ENCODE measurements around the gene MVB12B.
"Not testable (repeated sequence)": the region's sequence is repeated elsewhere in the genome, so short reads cannot be mapped to it uniquely, and the experiment has no call there.

MVB12B gene

GRCh38 chr9:126474206-126474765 lies 147.7 kb downstream of the MVB12B start:
- DNase-seq (ENCODE audit: low read depth) = no peak

- no peak for DNase-seq (ENCODE audit: low read depth)
Measured at GRCh38 chr9:126474786-126475485, 148.3 kb downstream of the MVB12B start.

- no peak for DNase-seq (ENCODE audit: low read depth)
Measured at GRCh38 chr9:126475933-126476555, 149.4 kb downstream of the MVB12B start.

GRCh38 chr9:126477432-126477831 lies 150.8 kb downstream of the MVB12B start:
- DNase-seq (ENCODE audit: low read depth) = not testable (repeated sequence)

- no peak for DNase-seq (ENCODE audit: low read depth)
Measured at GRCh38 chr9:126478216-126478981, 151.8 kb downstream of the MVB12B start.

- no peak for DNase-seq (ENCODE audit: low read depth)
Measured at GRCh38 chr9:126479515-126479914, 152.9 kb downstream of the MVB12B start.

- no peak for DNase-seq (ENCODE audit: low read depth)
Measured at GRCh38 chr9:126480813-126481212, 154.2 kb downstream of the MVB12B start.

GRCh38 chr9:126481862-126482261 lies 155.2 kb downstream of the MVB12B start:
- no peak for DNase-seq (ENCODE audit: low read depth)

GRCh38 chr9:126482361-126483044 lies 155.9 kb downstream of the MVB12B start:
- DNase-seq (ENCODE audit: low read depth) = no peak

GRCh38 chr9:126483468-126484073 lies 156.9 kb downstream of the MVB12B start:
- no peak for DNase-seq (ENCODE audit: low read depth)

- no peak for DNase-seq (ENCODE audit: low read depth)
Measured at GRCh38 chr9:126485662-126486061, 159.0 kb downstream of the MVB12B start.

- no peak for DNase-seq (ENCODE audit: low read depth)
Measured at GRCh38 chr9:126486276-126486675, 159.6 kb downstream of the MVB12B start.

GRCh38 chr9:126487856-126488255 lies 161.2 kb downstream of the MVB12B start:
- DNase-seq (ENCODE audit: low read depth) = no peak

- DNase-seq (ENCODE audit: low read depth) = no peak
Measured at GRCh38 chr9:126488310-126488709, 161.7 kb downstream of the MVB12B start.

- DNase-seq (ENCODE audit: low read depth) = no peak
Measured at GRCh38 chr9:126488881-126489404, 162.3 kb downstream of the MVB12B start.

GRCh38 chr9:126489581-126490213 lies 163.1 kb downstream of the MVB12B start:
- no peak for DNase-seq (ENCODE audit: low read depth)

- DNase-seq (ENCODE audit: low read depth) = no peak
Measured at GRCh38 chr9:126490214-126490631, 163.6 kb downstream of the MVB12B start.

- peak; percentile 40 for DNase-seq (ENCODE audit: low read depth)
Measured at GRCh38 chr9:126490871-126491567, 164.4 kb downstream of the MVB12B start.

- no peak for DNase-seq (ENCODE audit: low read depth)
Measured at GRCh38 chr9:126491568-126491879, 164.9 kb downstream of the MVB12B start.

- no peak for DNase-seq (ENCODE audit: low read depth)
Measured at GRCh38 chr9:126491949-126492348, 165.3 kb downstream of the MVB12B start.

Measured in activated gamma-delta T cell treated with anti-CD3 and anti-CD28 coated beads, Interleukin-2, amount 50 U/mL, for 16 hours (primary cell).